Measurements from ENCODE around the gene C20orf96.
A peak's percentile ranks its signal among the peaks of the same experiment; 100 is the strongest.

C20orf96 gene

DNA sequence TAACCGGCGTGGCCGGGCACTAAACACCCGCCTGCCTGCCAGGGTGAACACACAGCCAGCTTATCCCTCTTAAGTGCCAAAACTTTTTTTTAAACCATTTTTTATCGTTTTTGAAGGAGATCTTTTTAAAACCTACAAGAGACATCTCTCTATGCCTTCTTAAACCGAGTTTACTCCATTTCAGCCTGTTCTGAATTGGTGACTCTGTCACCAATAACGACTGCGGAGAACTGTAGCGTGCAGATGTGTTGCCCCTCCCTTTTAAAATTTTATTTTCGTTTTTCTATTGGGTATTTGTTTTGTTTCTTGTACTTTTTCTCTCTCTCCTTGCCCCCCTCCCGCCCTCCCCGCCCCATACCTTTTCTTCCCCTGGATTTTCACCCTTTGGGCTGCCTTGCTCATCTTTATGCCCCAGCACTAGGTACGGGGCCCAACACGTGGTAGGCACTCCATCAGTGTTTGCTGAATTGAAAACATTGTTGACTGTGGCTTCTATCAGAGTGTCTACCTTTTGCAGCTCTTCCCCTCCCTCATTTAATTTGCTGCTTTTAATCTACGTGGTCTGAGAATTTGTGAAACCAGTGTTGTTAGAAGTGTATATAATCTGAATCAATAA is 8.3 kb upstream of the C20orf96 start:
- H2AFZ ChIP-seq: no peak overlapping the region
- H3K4me1 ChIP-seq: peaks cover 23% of the 10 kb centered on the region
- no peak overlapping the region for H3K9ac ChIP-seq
- peak overlapping the region; percentile 78 for H3K4me3 ChIP-seq (ENCODE audit: low read depth, low read length)
- no peaks in the 10 kb centered on the region for H3K27me3 ChIP-seq (ENCODE audit: control insufficient read depth, insufficient read depth, low read length)
- no peak for TF ChIP-seq CTCF (IDR thresholded peaks at IDR 0.05)
- H3K36me3 ChIP-seq (ENCODE audit: control insufficient read depth, insufficient read depth, low read length): no peaks in the 10 kb centered on the region
- peaks cover 33% of the 10 kb centered on the region for H3K79me2 ChIP-seq
- peak overlapping the region; percentile 68 for H3K4me2 ChIP-seq (ENCODE audit: low read length)
- peak overlapping the region; percentile 96 for H3K27ac ChIP-seq
- no peaks in the 10 kb centered on the region for H3K9me3 ChIP-seq (ENCODE audit: control insufficient read depth, low read length)

GRCh38 chr20:297925-298775 is 7.6 kb upstream of the C20orf96 start:
- H3K9me3 ChIP-seq (ENCODE audit: control insufficient read depth, low read length): no peaks in the 10 kb centered on the region
- no peak for TF ChIP-seq CTCF (IDR thresholded peaks at IDR 0.05)
- H3K27me3 ChIP-seq (ENCODE audit: control insufficient read depth, insufficient read depth, low read length): no peaks in the 10 kb centered on the region
- peaks cover 23% of the 10 kb centered on the region for H3K4me1 ChIP-seq
- H3K79me2 ChIP-seq: peaks cover 33% of the 10 kb centered on the region
- H3K4me3 ChIP-seq (ENCODE audit: low read depth, low read length): peak overlapping the region; percentile 78
- H3K36me3 ChIP-seq (ENCODE audit: control insufficient read depth, insufficient read depth, low read length): no peaks in the 10 kb centered on the region
- peak overlapping the region; percentile 70 for H3K9ac ChIP-seq
- peak overlapping the region; percentile 70 for H2AFZ ChIP-seq
- peak overlapping the region; percentile 96 for H3K27ac ChIP-seq
- H3K4me2 ChIP-seq (ENCODE audit: low read length): peak overlapping the region; percentile 68

DNA sequence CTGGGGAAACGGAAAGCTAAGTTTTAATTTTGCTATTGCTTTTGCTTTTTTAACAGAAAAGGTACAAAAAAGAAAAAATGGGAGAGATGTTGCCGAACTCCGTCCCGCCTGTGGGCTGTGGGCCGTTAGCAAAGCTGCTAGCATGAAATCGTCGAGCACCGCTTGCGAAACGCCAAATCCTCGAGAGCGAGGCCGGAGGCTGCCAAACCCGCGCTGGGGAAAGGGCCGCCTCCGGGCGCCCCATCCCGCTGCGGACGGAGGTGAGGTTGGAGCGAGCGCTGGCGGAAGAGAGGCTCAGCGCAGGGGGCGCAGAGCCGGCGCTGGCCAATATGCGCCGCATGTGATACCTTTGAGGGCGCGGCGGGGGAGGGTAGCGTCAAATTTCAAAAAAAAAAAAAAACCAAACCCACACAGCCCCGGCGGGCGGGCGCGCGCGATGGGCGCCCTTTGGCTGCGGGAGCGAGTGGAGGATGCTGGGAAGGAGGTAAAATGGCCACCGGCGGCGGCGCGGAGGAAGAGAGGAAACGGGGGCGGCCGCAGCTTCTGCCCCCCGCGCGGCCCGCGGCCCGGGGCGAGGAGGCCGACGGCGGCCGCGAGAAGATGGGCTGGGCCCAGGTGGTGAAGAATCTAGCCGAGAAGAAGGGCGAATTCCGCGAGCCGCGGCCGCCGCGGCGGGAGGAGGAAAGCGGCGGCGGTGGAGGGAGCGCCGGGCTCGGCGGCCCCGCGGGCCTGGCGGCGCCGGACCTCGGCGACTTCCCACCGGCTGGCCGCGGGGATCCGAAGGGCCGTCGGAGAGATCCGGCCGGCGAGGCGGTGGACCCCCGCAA is 6.8 kb upstream of the C20orf96 start, which contains the start of gene ZCCHC3:
TSS of gene ZCCHC3 (plus strand) at position 473 of the 827 bp plus-strand sequence. CDS start at position 490, 17 bp downstream.
- peak within 1 kb of the TSS; percentile 68 for H3K4me2 ChIP-seq (ENCODE audit: low read length)
- no peaks in the 10 kb centered on the region for H3K36me3 ChIP-seq (ENCODE audit: control insufficient read depth, insufficient read depth, low read length)
- peak within 1 kb of the TSS; percentile 88 for H2AFZ ChIP-seq
- H3K27me3 ChIP-seq (ENCODE audit: control insufficient read depth, insufficient read depth, low read length): no peaks in the 10 kb centered on the region
- peak within 1 kb of the TSS; percentile 78 for H3K4me3 ChIP-seq (ENCODE audit: low read depth, low read length)
- peaks cover 23% of the 10 kb centered on the region for H3K4me1 ChIP-seq
- peak; percentile 42 for TF ChIP-seq CTCF (IDR thresholded peaks at IDR 0.05)
- H3K9ac ChIP-seq: peak within 1 kb of the TSS; percentile 70
- H3K9me3 ChIP-seq (ENCODE audit: control insufficient read depth, low read length): no peaks in the 10 kb centered on the region
- peaks cover 30% of the 10 kb centered on the region for H3K79me2 ChIP-seq
- H3K27ac ChIP-seq: peak within 1 kb of the TSS; percentile 96

DNA sequence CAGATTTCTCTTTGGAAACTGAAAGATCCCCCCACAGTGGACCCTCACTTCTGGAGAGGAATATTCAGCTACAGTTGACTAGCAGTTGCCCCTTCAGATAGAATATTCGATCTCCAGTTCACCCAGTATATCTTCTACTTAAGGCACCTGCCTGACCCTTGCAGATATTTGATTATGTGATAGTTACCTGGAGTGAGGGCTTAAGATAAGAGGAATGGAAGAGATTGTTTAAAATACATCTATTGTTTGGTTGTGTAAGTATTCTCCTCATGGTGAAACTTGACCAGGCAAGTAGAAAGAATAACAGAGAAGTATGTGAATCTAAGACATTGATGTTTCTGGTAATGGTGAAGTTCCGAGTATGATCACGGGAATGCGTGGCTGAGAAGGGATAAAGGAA is 5.3 kb upstream of the C20orf96 start:
- Histone ChIP-seq H3K36me3 (ENCODE audit: control insufficient read depth, insufficient read depth, low read length) (no peaks in the 10 kb centered on the region), H3K4me3 (ENCODE audit: low read depth, low read length) (no peak overlapping the region), H3K27ac (no peak overlapping the region), H3K79me2 (peaks cover 16% of the 10 kb centered on the region), H3K9ac (no peak overlapping the region), H3K9me3 (ENCODE audit: control insufficient read depth, low read length) (no peaks in the 10 kb centered on the region), H3K4me2 (ENCODE audit: low read length) (no peak overlapping the region), H3K27me3 (ENCODE audit: control insufficient read depth, insufficient read depth, low read length) (no peaks in the 10 kb centered on the region), H2AFZ (no peak overlapping the region), H3K4me1 (peaks cover 18% of the 10 kb centered on the region)
- no peak for TF ChIP-seq CTCF (IDR thresholded peaks at IDR 0.05)

All from parathyroid adenoma (tissue), 2 donors.